Measurements from ENCODE around the gene MACROD2.

GRCh38 chr20:15642109-15642508 lies 1646.8 kb downstream of the MACROD2 start:
- TF ChIP-seq, protein P1, sequence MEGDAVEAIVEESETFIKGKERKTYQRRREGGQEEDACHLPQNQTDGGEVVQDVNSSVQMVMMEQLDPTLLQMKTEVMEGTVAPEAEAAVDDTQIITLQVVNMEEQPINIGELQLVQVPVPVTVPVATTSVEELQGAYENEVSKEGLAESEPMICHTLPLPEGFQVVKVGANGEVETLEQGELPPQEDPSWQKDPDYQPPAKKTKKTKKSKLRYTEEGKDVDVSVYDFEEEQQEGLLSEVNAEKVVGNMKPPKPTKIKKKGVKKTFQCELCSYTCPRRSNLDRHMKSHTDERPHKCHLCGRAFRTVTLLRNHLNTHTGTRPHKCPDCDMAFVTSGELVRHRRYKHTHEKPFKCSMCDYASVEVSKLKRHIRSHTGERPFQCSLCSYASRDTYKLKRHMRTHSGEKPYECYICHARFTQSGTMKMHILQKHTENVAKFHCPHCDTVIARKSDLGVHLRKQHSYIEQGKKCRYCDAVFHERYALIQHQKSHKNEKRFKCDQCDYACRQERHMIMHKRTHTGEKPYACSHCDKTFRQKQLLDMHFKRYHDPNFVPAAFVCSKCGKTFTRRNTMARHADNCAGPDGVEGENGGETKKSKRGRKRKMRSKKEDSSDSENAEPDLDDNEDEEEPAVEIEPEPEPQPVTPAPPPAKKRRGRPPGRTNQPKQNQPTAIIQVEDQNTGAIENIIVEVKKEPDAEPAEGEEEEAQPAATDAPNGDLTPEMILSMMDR (IDR thresholded peaks at IDR 0.05; ENCODE audit: insufficient read depth, low read depth, low read length): no peak
- TF ChIP-seq EZH2 (IDR thresholded peaks at IDR 0.05; ENCODE audit: insufficient read depth, low read length): no peak
